K562 (cell line): ENCODE measurements around the gene MSL2. TPM values are rescaled to one million over a fixed set of nuclear protein-coding genes. Genes with fewer than 3 reads are reported as not detected.

Experiments used
- ATAC-seq: fragments of 200-7000 bp; cut with Tn5 transposase; 3 replicates; pipeline ENCODE4 v1.9.1; 2020; ENCODE audit warnings: moderate library complexity
- BruUV-seq: library from RNA; stranded (reverse); fragments of 400-500 nt; replicated peaks from 2 replicates; lab custom pipeline; 2021; lab: Mats Ljungman, UMichigan
- CTCF ChIA-PET: fragments of 300-600 bp; formaldehyde crosslinking; extraction: SDS; loops from one replicate; lab custom pipeline; 2021; ENCODE audit warnings: low intra/inter-chr PET ratio; lab: Yijun Ruan, JAX
- POLR2A ChIA-PET: fragments of 300-600, 350-650 bp; sonication (Branson Sonifier 250); formaldehyde crosslinking; extraction: SDS; loops from one replicate; lab custom pipeline; 2021; ENCODE audit warnings: antibody characterized with exemption, inconsistent platforms; lab: Yijun Ruan, JAX
- DNase-seq, 4 experiments: peaks; one replicate each; pipeline versions ENCODE4 v3.0.0 to v3.0.0-alpha.2; 2011 to 2018; ENCODE audit warnings: low spot score in 3 of 4, mixed read lengths in 3 of 4; ENCODE audit errors: extremely low read depth in 1 of 4
- FAIRE-seq: peaks from 2 replicates; lab custom pipeline; 2011; peaks lifted over from hg19 to GRCh38; lab: Jason Lieb, UNC
- H2AFZ ChIP-seq: 2 replicates; pipeline ENCODE4 v1.6.0; 2011; ENCODE audit warnings: low read depth, low read length, control low read depth, inconsistent platforms
- H3K27ac ChIP-seq: fragments of 200-600 bp; 3 replicates; pipeline ENCODE4 v1.8.0; 2011; ENCODE audit warnings: low read depth, mild to moderate bottlenecking, control low read depth, inconsistent platforms, low read length, moderate library complexity, mixed read lengths; ENCODE audit errors: extremely low read depth
- H3K27me3 ChIP-seq, 2 experiments: fragments of 300-600 bp in 1 of 2; 2 replicates in 1 of 2; 3 replicates in 1 of 2; pipeline versions ENCODE4 v1.6.0 to v1.8.0; 2011; ENCODE audit warnings: inconsistent platforms in 2 of 2, low read length in 2 of 2, mild to moderate bottlenecking in 1 of 2, mixed read lengths in 1 of 2, moderate library complexity in 1 of 2; ENCODE audit not compliant: control insufficient read depth in 2 of 2, insufficient read depth in 2 of 2
- H3K36me3 ChIP-seq: fragments of 300-600 bp; 3 replicates; pipeline ENCODE4 v1.8.0; 2011; ENCODE audit warnings: mild to moderate bottlenecking, low read length, inconsistent platforms; ENCODE audit not compliant: control insufficient read depth, insufficient read depth
- H3K4me1 ChIP-seq, 2 experiments: fragments of 200-600 bp in 1 of 2; replicated peaks in 1 of 2; 2 replicates in 1 of 2; 3 replicates in 1 of 2; pipeline versions ENCODE4 v1.5.1 to v1.8.0; 2011; ENCODE audit warnings: inconsistent platforms in 2 of 2, low read length in 2 of 2, mild to moderate bottlenecking in 1 of 2, mixed read lengths in 1 of 2, moderate library complexity in 1 of 2; ENCODE audit not compliant: control insufficient read depth in 2 of 2, insufficient read depth in 2 of 2
- H3K4me2 ChIP-seq: 2 replicates; pipeline ENCODE4 v1.6.1; 2011; ENCODE audit warnings: low read length, control low read depth, inconsistent platforms, mixed read lengths; ENCODE audit not compliant: insufficient read depth
- H3K4me3 ChIP-seq: fragments of 200-600 bp; sonication (generic), shearing (Covaris generic); 2 replicates; pipeline ENCODE4 v1.5.1; 2016; ENCODE audit warnings: control low read depth, inconsistent platforms
- H3K79me2 ChIP-seq: fragments of 200-600 bp; 3 replicates; pipeline ENCODE4 v1.8.0; 2011; ENCODE audit warnings: low read length, inconsistent platforms; ENCODE audit not compliant: control insufficient read depth, insufficient read depth
- H3K9ac ChIP-seq, 2 experiments: 2 replicates each; pipeline versions ENCODE4 v1.6.0 to v1.6.1; 2011; ENCODE audit warnings: low read depth in 2 of 2, low read length in 2 of 2, control low read depth in 1 of 2, inconsistent platforms in 1 of 2, mild to moderate bottlenecking in 1 of 2, mixed read lengths in 1 of 2; ENCODE audit not compliant: insufficient read depth in 1 of 2
- H3K9me1 ChIP-seq: one replicate; pipeline ENCODE4 v1.6.0; 2011; ENCODE audit warnings: inconsistent platforms, mild to moderate bottlenecking, low read length, moderate library complexity; ENCODE audit not compliant: control insufficient read depth, insufficient read depth
- H3K9me3 ChIP-seq: replicated peaks from 2 replicates; pipeline ENCODE4 v1.5.1; 2011; ENCODE audit warnings: low read depth, low read length, inconsistent platforms; ENCODE audit not compliant: control insufficient read depth, insufficient read depth
- H4K20me1 ChIP-seq: replicated peaks from 2 replicates; pipeline ENCODE4 v1.6.1; 2011; ENCODE audit warnings: low read length, inconsistent platforms, mixed read lengths; ENCODE audit not compliant: control insufficient read depth, insufficient read depth
- CHCHD3 ChIP-seq: fragments of 250-450 bp; sonication (Bioruptor Pico); IDR thresholded peaks from 2 replicates; pipeline ENCODE4 v2.1.2; 2022; ENCODE audit warnings: mild to moderate bottlenecking
- NBN ChIP-seq: fragments of 450-650 bp; IDR thresholded peaks from 2 replicates; pipeline ENCODE4 v1.6.1; 2016; ENCODE audit warnings: low read depth, mild to moderate bottlenecking
- SPI1 ChIP-seq: IDR thresholded peaks from 2 replicates; pipeline ENCODE4 v1.6.1; 2011; ENCODE audit warnings: low read depth, low read length, control low read depth, borderline replicate concordance
- TCFL5 ChIP-seq: fragments of 250-450 bp; sonication (Bioruptor Pico); conservative IDR thresholded peaks from 2 replicates; pipeline ENCODE4 v1.6.1; 2021; ENCODE audit warnings: mild to moderate bottlenecking, moderate library complexity, matching md5 sums
- U2AF2 ChIP-seq: fragments of 200-400 bp; formaldehyde crosslinking; optimal IDR thresholded peaks from 2 replicates; pipeline ENCODE3; 2017; ENCODE audit warnings: low read depth, mild to moderate bottlenecking, low read length
- ZBTB7A ChIP-seq: IDR thresholded peaks from 2 replicates; pipeline ENCODE4 v1.6.1; 2011; ENCODE audit warnings: low read depth, mild to moderate bottlenecking, low read length, moderate library complexity, borderline replicate concordance; ENCODE audit not compliant: control insufficient read depth
- ZC3H8 ChIP-seq: fragments of 450-650 bp; IDR thresholded peaks from 2 replicates; pipeline ENCODE4 v1.6.1; 2017
- ZNF121 ChIP-seq: sonication (generic); formaldehyde crosslinking; conservative IDR thresholded peaks from 2 replicates; pipeline ENCODE4 v1.8.0; 2022; ENCODE audit warnings: missing genetic modification reagents
- WGBS: fragments of 100-300 bp; shearing (Covaris generic); methylation state at CpG from one replicate; pipeline ENCODE4 v1.1.6; 2016; ENCODE audit warnings: low coverage, mixed read lengths; ENCODE audit not compliant: insufficient coverage; ENCODE audit errors: missing lambda C conversion rate; 5-methylcytosine and 5-hydroxymethylcytosine counted together
- in situ Hi-C: fragments of 300-500 bp; cut with MboI; formaldehyde crosslinking; loops from 4 replicates; pipeline ENCODE4 v1.15.0; 2018; ENCODE audit warnings: inconsistent platforms, mixed read lengths
- intact Hi-C: fragments of 100-400 bp; cut with micrococcal nuclease; formaldehyde crosslinking; loops from 2 replicates; pipeline ENCODE4 v1.14.2; 2022
- polyA plus RNA-seq, 8 experiments: library from polyadenylated mRNA; depleted of rRNA in 4 of 8; stranded (reverse) in 5 of 8; unstranded in 3 of 8; fragments of >200 nt; fragmentation: Nextera tagmentation in 2 of 8; fragmentation: Illumina TruSeq in 1 of 8; extraction: Ambion mirVana in 2 of 8; extraction: Trizol in 1 of 8; gene quantifications; 2 replicates each; pipeline versions ENCODE4 v1.2.1 to v1.2.3, GENCODE V29; 2011 to 2014; ENCODE audit warnings: inconsistent platforms in 1 of 8, missing spikeins in 1 of 8
- total RNA-seq, 7 experiments: library from RNA; depleted of rRNA in 6 of 7; stranded (reverse); fragments of >200 nt in 6 of 7; fragmentation: Illumina TruSeq in 2 of 7; extraction: Trizol in 2 of 7; gene quantifications; 2 replicates each; pipeline versions ENCODE4 v1.2.1 to v1.2.3, GENCODE V29; 2011 to 2021; ENCODE audit warnings: low replicate concordance in 1 of 7
- TF ChIP-seq, protein P1 (sequence below): fragments of 450-650 bp; IDR thresholded peaks from 2 replicates; pipeline ENCODE4 v1.7.1; 2018; ENCODE audit warnings: mild to moderate bottlenecking, low read depth; ENCODE audit not compliant: partially characterized antibody

MSL2 gene
- total and polyA plus RNA-seq, 9 of the 15 experiments (the other 6 are each of a cell fraction or from before 2014, with no cell fraction given): 1.9 to 19.9 (median 9.1) TPM

- TF ChIP-seq, protein P1, sequence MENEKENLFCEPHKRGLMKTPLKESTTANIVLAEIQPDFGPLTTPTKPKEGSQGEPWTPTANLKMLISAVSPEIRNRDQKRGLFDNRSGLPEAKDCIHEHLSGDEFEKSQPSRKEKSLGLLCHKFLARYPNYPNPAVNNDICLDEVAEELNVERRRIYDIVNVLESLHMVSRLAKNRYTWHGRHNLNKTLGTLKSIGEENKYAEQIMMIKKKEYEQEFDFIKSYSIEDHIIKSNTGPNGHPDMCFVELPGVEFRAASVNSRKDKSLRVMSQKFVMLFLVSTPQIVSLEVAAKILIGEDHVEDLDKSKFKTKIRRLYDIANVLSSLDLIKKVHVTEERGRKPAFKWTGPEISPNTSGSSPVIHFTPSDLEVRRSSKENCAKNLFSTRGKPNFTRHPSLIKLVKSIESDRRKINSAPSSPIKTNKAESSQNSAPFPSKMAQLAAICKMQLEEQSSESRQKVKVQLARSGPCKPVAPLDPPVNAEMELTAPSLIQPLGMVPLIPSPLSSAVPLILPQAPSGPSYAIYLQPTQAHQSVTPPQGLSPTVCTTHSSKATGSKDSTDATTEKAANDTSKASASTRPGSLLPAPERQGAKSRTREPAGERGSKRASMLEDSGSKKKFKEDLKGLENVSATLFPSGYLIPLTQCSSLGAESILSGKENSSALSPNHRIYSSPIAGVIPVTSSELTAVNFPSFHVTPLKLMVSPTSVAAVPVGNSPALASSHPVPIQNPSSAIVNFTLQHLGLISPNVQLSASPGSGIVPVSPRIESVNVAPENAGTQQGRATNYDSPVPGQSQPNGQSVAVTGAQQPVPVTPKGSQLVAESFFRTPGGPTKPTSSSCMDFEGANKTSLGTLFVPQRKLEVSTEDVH: no peak
- TF ChIP-seq U2AF2 (no peak), CHCHD3 (CRISPR knock-in tag) (no peak), ZNF121 (CRISPR knock-in tag) (no peak), ZC3H8 (no peak), TCFL5 (CRISPR knock-in tag) (no peak), ZBTB7A (no peak)
Observed at GRCh38 chr3:136106101-136106500, 90.0 kb downstream of the MSL2 start (continued).

GRCh38 chr3:136105044-136105443 is 91.1 kb downstream of the MSL2 start:
- Histone ChIP-seq H2AFZ (peak overlapping the region; percentile 38; the same call in 1 of the 2 replicates), H3K27me3 (no peaks in the 10 kb centered on the region), H3K36me3 (no peaks in the 10 kb centered on the region), H4K20me1 (no peaks in the 10 kb centered on the region), H3K9me3 (no peaks in the 10 kb centered on the region), H3K79me2 (no peaks in the 10 kb centered on the region), H3K4me1 (no peaks in the 10 kb centered on the region), H3K4me3 (no peak overlapping the region), H3K9me1 (no peaks in the 10 kb centered on the region), H3K4me2 (no peak overlapping the region), H3K27ac (no peak overlapping the region), H3K9ac (no peak overlapping the region)
- POLR2A ChIA-PET: interaction anchor here (0.5 to 0.6 kb wide), 2 partner anchors 9 to 854 kb away, joined by 3 read pairs; no protein-coding TSS in a partner anchor
- intact Hi-C loops (no loop called here), in situ Hi-C loops (no loop called here)
- BruUV-seq: no TSS peak
- TF ChIP-seq NBN (no peak), SPI1 (peak; percentile 34; the same call in 1 of the 2 replicates)
- 0% methylated on average over 2 of the region's 4 CpGs for WGBS
- DNase-seq: no peak
- CTCF ChIA-PET: no interaction called here
- FAIRE-seq: no peak
- no peak for ATAC-seq

Other genes with a start within 250 kb of the MSL2 start
- 0.16 and 0.50 TPM in 2 replicates for gene PPP2R3A, start 230.6 kb downstream of the MSL2 start, total RNA-seq (2014; rRNA removed)
- 0.40 and 0.48 TPM in 2 replicates for gene PPP2R3A, start 230.6 kb downstream of the MSL2 start, total RNA-seq (2014; rRNA removed; fragmentation: Illumina TruSeq; extraction: Trizol)
- 0.30 and 0.33 TPM in 2 replicates for gene PPP2R3A, start 230.6 kb downstream of the MSL2 start, total RNA-seq (2015; rRNA removed; fragmentation: Illumina TruSeq; extraction: Trizol)
- 0.18 and 0.22 TPM in 2 replicates for gene PPP2R3A, start 230.6 kb downstream of the MSL2 start, total RNA-seq (2021)
- gene PPP2R3A, start 230.6 kb downstream of the MSL2 start, polyA plus RNA-seq (2011; rRNA removed): 0.27 and 0.42 TPM in 2 replicates
- gene PPP2R3A, start 230.6 kb downstream of the MSL2 start, polyA plus RNA-seq (2014; fragmentation: Illumina TruSeq; extraction: Trizol): 0.17 and 0.24 TPM in 2 replicates
- under 1 TPM; 0.10 to 0.11 TPM for gene PPP2R3A, start 230.6 kb downstream of the MSL2 start, polyA plus RNA-seq (2014; fragmentation: Nextera tagmentation; extraction: Ambion mirVana)
- gene PPP2R3A, start 230.6 kb downstream of the MSL2 start, polyA plus RNA-seq (2014; rRNA removed): 0.11 and 0.23 TPM in 2 replicates
- gene PCCB, start 54.0 kb upstream of the MSL2 start, total RNA-seq (2014; rRNA removed): 98.2 and 105 TPM in 2 replicates
- gene PCCB, start 54.0 kb upstream of the MSL2 start, total RNA-seq (2014; rRNA removed; fragmentation: Illumina TruSeq; extraction: Trizol): 120 and 136 TPM in 2 replicates
- 88.0 and 90.8 TPM in 2 replicates for gene PCCB, start 54.0 kb upstream of the MSL2 start, total RNA-seq (2015; rRNA removed; fragmentation: Illumina TruSeq; extraction: Trizol)
- gene PCCB, start 54.0 kb upstream of the MSL2 start, total RNA-seq (2021): 92.8 and 94.6 TPM in 2 replicates
- 173 and 174 TPM in 2 replicates for gene PCCB, start 54.0 kb upstream of the MSL2 start, polyA plus RNA-seq (2011; rRNA removed)
- gene PCCB, start 54.0 kb upstream of the MSL2 start, polyA plus RNA-seq (2014; fragmentation: Illumina TruSeq; extraction: Trizol): 113 and 117 TPM in 2 replicates
- 10 to 100 TPM; 69.5 to 83.7 TPM for gene PCCB, start 54.0 kb upstream of the MSL2 start, polyA plus RNA-seq (2014; fragmentation: Nextera tagmentation; extraction: Ambion mirVana)
- gene PCCB, start 54.0 kb upstream of the MSL2 start, polyA plus RNA-seq (2014; rRNA removed): 79.9 and 105 TPM in 2 replicates